OCI-LY3 (cell line): ENCODE measurements around the gene ASPRV1.

Experiments used
- EZH2phosphoT487 ChIP-seq: fragments of 200-600 bp; shearing (Covaris generic); IDR thresholded peaks from 2 replicates; pipeline ENCODE4 v1.6.1; 2018; ENCODE audit warnings: antibody characterized with exemption, mixed run types, low read depth
- TF ChIP-seq, protein P1 (sequence below): fragments of 200-600, 300-600 bp; sonication (generic); IDR thresholded peaks from 2 replicates; pipeline ENCODE4 v1.5.1; 2014; ENCODE audit warnings: antibody characterized with exemption, low read length, low read depth

- TF ChIP-seq EZH2phosphoT487, result no peak
- TF ChIP-seq, protein P1, sequence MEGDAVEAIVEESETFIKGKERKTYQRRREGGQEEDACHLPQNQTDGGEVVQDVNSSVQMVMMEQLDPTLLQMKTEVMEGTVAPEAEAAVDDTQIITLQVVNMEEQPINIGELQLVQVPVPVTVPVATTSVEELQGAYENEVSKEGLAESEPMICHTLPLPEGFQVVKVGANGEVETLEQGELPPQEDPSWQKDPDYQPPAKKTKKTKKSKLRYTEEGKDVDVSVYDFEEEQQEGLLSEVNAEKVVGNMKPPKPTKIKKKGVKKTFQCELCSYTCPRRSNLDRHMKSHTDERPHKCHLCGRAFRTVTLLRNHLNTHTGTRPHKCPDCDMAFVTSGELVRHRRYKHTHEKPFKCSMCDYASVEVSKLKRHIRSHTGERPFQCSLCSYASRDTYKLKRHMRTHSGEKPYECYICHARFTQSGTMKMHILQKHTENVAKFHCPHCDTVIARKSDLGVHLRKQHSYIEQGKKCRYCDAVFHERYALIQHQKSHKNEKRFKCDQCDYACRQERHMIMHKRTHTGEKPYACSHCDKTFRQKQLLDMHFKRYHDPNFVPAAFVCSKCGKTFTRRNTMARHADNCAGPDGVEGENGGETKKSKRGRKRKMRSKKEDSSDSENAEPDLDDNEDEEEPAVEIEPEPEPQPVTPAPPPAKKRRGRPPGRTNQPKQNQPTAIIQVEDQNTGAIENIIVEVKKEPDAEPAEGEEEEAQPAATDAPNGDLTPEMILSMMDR, result no peak
Measured at GRCh38 chr2:69940691-69941090, 20.7 kb downstream of the ASPRV1 start.
